Mucosa of descending colon (tissue), 3 donors: ENCODE data around the gene MTPN. TPM values are rescaled to one million over a fixed set of nuclear protein-coding genes. Genes with fewer than 3 reads are reported as not detected.

Experiments used
- ATAC-seq: fragments of 200-7000 bp; cut with Tn5 transposase; one replicate; pipeline ENCODE4 v1.9.1; 2020; ENCODE audit warnings: mild to moderate bottlenecking, moderate library complexity
- DNase-seq, 3 donors: peaks; one replicate each; pipeline ENCODE4 v3.0.0-alpha.2; 2020
- H3K36me3 ChIP-seq: fragments of 200-600 bp; one replicate; pipeline ENCODE4 v1.8.0; 2021; ENCODE audit warnings: low read depth, mild to moderate bottlenecking
- H3K4me1 ChIP-seq: fragments of 200-600 bp; one replicate; pipeline ENCODE4 v1.8.0; 2021; ENCODE audit warnings: low read depth, mild to moderate bottlenecking
- H3K4me3 ChIP-seq: fragments of 200-600 bp; one replicate; pipeline ENCODE4 v1.8.0; 2021; ENCODE audit warnings: mild to moderate bottlenecking
- H3K9me3 ChIP-seq: fragments of 200-600 bp; one replicate; pipeline ENCODE4 v1.8.0; 2021; ENCODE audit warnings: mild to moderate bottlenecking
- CTCF ChIP-seq: fragments of 200-600 bp; IDR thresholded peaks from one replicate; pipeline ENCODE4 v1.8.0; 2022; ENCODE audit warnings: antibody characterized with exemption, mild to moderate bottlenecking
- intact Hi-C, 2 donors: fragments of 100-400 bp; cut with DNase I in 1 of 2; cut with micrococcal nuclease in 1 of 2; formaldehyde crosslinking; loops; one replicate each; pipeline versions ENCODE4 v1.11.0 to v1.11.1; 2022; cut with DNase I, micrococcal nuclease
- total RNA-seq, 3 donors: library from RNA; stranded (reverse); fragmentation: NEBNext Ultra II Directional in 2 of 3; extraction: Animal tissue kit (Norgen Biotek cat#: 25700) in 2 of 3; gene quantifications; one replicate each; pipeline versions ENCODE4 v1.2.1 to v1.2.4, GENCODE V29; 2021 to 2023
- donor health status: DM: no; HTN: no; CAD: no; lungs with moderate emphysema.
- donor health status: DM: no; HTN: no; CAD: no.
- donor health status: DM: no; HTN: yes; CAD: no.

The MTPN gene
- total RNA-seq, 3 donors from 2014 or later: 93.1 to 97.9 (median 97.0) TPM

DNA sequence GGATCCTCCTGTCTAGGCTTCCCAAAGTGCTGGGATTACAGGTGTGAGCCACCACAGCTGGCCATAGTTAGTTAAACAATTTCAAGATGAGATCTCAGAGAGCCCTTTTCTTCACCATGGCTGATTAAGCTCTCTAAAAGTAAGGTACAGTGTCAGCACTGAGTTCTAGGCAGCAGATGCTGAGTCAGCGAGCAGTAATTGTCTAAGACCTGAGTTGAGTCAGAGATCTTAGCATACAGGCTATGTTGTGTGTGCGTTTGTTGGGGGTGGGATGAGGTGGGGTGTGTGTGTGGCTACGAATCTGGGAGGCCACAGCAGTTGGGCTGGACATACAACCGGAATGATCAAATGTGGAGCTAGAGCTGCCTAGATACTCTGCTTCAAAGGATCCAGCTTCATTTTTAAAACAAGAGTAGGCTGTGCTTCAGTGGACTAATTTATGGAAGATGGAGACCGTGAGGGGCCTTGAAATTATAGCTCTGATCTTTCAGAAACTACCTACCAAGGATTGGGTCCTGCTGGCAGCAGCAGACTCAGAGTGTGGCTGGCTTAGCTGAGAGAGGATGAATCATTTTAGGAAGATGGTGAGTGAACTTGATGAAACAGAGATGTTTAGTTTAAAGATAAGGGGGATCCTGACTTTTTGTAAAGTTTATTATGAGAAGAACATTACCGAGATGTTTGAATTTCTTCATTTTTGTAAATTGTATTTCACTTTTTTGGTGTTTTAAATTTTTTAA lies 17.5 kb upstream of the MTPN start:
- Histone ChIP-seq H3K36me3 (no peaks in the 10 kb centered on the region), H3K4me3 (no peak overlapping the region), H3K4me1 (no peaks in the 10 kb centered on the region), H3K9me3 (no peaks in the 10 kb centered on the region)
- intact Hi-C loops: no loop called here
- DNase-seq (no peak), ATAC-seq (no peak)
- TF ChIP-seq CTCF: no peak

GRCh38 chr7:135993950-135994349 lies 16.8 kb upstream of the MTPN start:
- H3K36me3 ChIP-seq: no peaks in the 10 kb centered on the region
- intact Hi-C loops: no loop called here
- no peak overlapping the region for H3K4me3 ChIP-seq
- H3K9me3 ChIP-seq: no peaks in the 10 kb centered on the region
- no peak for ATAC-seq
- no peak for DNase-seq
- H3K4me1 ChIP-seq: no peaks in the 10 kb centered on the region
- no peak for TF ChIP-seq CTCF

DNA sequence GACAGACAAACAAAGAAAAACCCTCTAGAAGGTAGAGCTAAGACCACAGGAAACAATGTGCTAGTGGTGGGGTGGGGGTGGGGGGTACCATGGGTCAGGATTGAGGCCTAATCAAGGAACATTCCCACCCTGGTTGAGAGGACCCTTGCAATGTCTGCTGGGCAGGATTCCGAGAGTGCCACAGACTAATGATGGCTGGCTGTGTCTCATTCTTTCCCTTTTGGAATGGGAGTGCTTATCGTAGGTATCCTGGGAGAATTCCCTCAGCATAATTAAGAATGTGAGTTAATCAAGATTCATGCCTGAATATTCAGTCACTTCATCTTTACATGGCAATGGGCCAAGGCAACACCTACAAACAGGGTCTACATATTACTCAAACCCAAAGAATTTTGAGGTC lies 14.7 kb upstream of the MTPN start:
- H3K36me3 ChIP-seq: no peaks in the 10 kb centered on the region
- DNase-seq (no peak), ATAC-seq (no peak)
- no peaks in the 10 kb centered on the region for H3K4me1 ChIP-seq
- H3K9me3 ChIP-seq: no peaks in the 10 kb centered on the region
- no peak for TF ChIP-seq CTCF
- no peak overlapping the region for H3K4me3 ChIP-seq
- intact Hi-C loops: no loop called here

DNA sequence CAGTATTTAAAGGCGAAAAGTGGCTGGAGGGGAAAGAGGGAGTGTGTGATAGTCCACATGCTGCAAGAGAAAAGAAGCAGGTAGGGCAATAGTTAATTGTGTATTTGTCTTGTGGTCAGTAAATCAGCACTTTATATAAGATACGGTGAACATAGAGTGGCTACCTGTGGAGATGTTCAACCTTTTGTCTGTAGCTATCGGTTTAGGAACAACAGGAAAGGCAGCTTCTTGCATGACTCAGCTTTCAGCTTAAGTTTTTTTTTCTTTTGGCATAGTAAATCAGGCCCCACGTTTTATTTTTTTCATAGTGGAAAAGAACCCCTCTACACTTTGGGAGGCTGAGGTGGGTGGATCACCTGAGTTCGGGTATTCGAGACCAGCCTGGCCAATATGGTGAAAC lies 14.2 kb upstream of the MTPN start:
- intact Hi-C loops: no loop called here
- Histone ChIP-seq H3K4me3 (no peak overlapping the region), H3K9me3 (no peaks in the 10 kb centered on the region), H3K36me3 (no peaks in the 10 kb centered on the region), H3K4me1 (no peaks in the 10 kb centered on the region)
- no peak for DNase-seq
- no peak for ATAC-seq
- no peak for TF ChIP-seq CTCF

GRCh38 chr7:135990258-135990657 lies 13.1 kb upstream of the MTPN start:
- DNase-seq: no peak
- no peak for TF ChIP-seq CTCF
- intact Hi-C loops: no loop called here
- no peaks in the 10 kb centered on the region for H3K9me3 ChIP-seq
- H3K4me3 ChIP-seq: no peak overlapping the region
- H3K36me3 ChIP-seq: no peaks in the 10 kb centered on the region
- no peak for ATAC-seq
- no peaks in the 10 kb centered on the region for H3K4me1 ChIP-seq
